ENCODE measurements around the gene SPATS2L.

The SPATS2L gene

DNA sequence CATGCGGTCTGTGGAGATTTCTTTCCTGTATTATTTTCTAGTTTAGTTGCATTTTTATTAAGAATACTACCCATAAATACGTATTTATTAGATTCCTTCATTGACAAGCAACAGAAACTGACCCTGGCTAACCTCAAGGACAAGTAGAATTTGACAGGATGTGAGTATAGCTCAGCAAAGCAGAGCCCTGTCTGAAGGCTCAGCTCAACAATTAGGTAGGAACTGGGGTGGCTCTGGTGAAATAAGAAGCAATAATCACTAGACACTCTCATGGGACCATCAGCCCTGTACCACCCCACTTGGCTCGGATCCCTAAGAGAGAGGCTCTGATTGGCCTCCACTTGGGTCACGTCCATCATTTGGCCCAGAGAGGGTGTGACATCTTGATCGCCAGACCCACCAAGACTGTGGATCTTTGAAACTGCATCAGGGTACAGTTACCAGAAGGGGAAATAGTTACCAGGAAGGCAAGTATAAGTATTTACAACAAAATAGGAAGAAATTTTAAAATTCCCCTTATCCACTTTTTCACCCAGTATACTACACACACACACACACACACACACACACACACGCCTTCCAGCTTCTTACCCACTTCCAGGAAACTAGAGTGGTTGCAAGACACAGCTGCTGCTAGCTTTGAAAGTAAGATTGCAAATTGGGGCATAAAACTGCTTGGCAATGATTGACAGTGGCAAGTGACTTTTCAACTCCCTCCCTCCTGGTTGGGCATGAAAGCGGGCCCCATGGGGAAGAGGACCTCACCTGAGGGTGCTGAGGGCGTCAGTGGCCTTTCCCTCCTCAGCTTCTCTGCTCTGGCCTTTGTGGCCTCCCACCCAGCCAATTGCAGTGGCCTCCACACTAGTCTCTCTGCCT is 161.6 kb downstream of the SPATS2L start:
- DNase-seq (ENCODE audit: low read depth) = no peak

DNA sequence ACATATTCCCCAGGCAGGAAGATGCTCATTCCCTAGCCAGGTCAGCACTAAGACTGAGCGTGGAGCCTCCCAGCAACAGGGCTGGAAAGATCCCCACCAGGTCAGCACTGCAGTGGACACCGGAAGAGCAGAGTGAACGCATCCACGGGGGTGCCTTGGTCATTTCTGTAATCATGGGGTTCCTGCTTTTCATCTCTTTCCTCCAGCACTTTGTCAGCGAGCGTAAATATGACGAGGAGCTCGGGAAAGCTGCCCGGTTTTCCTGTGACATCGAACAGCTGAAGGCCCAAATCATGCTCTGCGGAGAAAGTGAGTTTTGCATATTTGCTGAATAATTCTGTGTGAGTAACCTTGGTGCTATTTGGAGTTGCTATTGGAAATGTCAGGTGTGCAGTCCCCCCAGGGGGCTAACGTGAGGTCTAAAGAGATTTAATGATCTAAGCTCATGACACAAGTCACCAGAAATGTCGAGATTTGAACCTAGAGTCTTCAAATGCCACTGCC is 163.3 kb downstream of the SPATS2L start:
- DNase-seq (ENCODE audit: low read depth) = no peak

DNA sequence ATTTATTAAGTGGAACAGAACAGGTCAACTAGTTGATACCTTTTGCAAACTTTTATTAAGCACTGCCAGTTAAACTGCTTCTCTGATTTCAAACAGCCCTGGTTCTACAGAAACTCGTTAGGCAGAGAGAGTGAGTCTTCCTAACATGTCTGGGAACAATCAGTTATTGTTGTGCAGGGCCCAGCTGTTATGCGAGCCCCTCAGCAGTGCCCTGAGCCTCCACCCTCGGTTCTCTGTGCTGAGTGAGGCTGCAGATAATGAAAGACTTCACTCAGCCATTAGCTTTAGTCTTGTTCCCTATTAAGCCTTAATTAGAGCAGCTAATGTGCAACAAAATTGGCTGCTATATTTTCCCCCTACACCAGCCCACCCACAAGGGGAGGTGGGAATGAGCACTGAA is 163.7 kb downstream of the SPATS2L start:
- no peak for DNase-seq (ENCODE audit: low read depth)

DNA sequence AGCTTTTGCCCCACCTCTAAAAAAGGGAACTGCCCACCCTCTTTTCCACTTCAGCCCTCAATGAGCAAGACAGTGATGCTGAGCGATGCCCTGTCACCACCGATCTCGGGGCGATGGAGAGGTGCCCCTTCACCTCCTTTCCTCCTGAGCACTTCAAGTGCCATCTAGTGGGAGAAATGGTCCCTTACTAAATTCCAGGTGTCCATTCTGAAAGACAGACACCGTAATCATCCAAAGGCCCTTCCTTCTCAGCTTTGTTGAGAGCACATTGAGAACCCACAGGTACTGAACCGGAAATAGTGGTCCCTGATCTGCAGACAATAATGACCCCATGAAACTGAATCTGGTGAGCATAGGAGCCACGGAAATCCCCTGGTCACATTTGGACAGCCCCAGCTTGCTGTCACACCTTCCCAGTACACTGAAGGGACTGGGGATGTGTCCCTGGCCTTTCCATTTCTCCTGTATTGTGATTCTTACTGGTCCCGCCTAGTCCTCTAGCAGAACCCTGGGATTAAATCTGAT is 164.9 kb downstream of the SPATS2L start:
- DNase-seq (ENCODE audit: low read depth) = no peak

DNA sequence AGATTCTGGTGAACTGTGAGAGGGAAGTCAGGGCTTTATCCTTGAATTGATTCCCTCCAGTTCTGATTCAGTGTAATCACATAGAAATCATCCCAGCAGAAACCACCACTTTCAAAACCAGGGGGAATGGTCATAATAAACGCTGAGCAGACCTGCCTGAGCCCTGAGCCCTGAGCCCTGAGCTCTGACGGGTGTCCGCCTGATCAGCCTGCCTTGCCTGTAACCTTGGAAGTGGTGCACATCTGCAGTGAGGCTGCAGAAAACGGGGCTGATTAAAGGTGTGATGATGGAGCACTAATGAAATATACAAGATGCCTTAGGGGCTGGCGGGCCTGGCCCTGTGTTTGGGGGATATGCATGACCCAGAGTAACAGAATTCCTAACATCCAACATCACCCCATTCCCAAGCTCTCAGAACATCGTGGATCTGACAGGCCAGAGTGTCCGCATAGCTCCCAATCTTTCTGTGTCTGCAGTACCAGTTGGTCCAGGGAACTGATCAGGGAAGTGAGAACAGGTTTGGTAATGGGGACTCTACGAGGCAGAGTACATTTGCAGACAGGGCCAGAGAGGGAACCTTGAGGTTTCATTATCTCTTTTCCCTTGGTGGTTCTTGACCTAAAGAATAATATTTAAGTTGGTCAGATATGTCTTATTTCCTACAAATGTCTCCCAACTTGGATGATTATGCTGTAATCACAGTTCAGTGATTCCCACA is 165.6 kb downstream of the SPATS2L start:
- DNase-seq (ENCODE audit: low read depth) = no peak

DNA sequence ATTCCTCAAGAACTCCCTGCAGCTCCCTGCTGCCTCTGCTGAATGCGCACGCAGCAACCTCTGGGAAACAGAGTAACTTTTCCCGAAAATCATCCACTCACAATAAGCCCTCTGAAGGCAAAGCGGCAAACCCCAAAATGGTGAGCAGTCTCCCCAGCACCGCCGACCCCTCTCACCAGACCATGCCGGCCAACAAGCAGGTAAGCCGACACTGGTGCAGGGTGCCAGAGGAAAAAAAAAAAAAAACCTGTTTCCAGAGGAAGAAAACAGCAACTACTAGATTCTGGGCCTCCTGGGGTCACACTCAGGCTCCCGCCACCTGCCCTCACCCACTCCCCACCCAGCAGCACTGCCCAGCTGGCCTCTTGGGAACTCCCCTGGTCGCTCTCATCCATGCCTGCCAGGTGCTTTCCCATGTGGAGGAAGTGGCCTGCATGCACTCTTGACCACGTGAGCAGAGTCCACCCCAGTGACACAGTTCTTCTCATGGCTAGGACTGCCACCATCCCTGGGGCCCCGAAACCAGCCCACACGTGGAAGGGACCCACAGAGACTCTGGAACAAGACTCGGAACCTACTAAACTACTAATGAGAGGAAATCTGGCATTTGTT is 166.5 kb downstream of the SPATS2L start:
- no peak for DNase-seq (ENCODE audit: low read depth)

DNA sequence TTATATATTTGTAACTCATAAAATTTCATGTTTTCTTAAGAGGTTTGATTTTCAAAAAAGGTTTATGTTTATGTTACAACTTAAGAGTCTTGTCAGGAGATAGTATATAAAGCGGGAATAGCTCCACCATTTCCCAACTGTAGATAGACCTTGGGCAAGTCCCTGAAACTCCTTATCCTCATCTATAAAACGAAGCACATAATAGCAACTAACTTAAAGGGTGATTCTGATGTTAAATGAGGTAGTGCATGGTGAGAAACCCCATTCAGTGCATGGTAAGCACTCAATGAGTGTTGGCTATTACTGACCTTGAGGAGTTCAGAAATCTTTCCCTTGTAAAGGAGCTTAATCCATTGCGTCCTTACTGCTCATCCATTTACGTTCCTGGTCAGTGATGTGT is 169.3 kb downstream of the SPATS2L start:
- no peak for DNase-seq (ENCODE audit: low read depth)

DNA sequence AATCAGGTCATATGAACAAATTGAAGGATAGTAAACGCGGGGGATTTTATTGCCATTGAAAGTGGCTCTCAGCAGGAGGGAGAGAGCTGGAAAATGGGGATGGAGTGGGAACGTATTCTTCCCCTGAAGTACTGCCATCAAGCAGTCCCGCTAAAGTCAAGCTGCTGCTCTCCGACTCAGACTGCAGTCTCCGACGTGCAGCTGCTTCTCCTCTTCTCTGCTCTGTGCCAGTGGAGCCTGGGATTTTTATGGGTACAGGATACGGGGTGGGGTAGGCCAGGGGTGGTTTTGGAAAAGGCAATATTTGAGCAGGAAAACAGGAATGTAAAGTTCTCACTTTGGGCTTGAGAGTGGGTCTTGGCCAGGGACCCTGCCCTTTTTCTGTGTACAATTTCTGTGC is 170.3 kb downstream of the SPATS2L start:
- no peak for DNase-seq (ENCODE audit: low read depth)

DNA sequence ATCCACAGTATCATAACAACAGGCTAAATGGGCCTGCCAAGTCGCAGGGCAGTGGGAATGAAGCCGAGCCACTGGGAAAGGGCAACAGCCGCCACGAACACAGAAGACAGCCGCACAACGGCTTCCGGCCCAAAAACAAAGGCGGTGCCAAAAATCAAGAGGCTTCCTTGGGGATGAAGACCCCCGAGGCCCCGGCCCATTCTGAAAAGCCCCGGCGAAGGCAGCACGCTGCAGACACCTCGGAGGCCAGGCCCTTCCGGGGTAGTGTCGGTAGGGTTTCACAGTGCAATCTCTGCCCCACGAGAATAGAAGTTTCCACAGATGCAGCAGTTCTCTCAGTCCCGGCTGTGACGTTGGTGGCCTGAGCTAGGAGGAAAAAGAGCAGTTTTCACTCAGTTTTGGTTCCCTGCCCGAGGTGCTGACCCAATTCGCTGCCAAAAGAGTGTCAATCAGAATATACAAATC is 171.2 kb downstream of the SPATS2L start:
- DNase-seq (ENCODE audit: low read depth) = no peak

DNA sequence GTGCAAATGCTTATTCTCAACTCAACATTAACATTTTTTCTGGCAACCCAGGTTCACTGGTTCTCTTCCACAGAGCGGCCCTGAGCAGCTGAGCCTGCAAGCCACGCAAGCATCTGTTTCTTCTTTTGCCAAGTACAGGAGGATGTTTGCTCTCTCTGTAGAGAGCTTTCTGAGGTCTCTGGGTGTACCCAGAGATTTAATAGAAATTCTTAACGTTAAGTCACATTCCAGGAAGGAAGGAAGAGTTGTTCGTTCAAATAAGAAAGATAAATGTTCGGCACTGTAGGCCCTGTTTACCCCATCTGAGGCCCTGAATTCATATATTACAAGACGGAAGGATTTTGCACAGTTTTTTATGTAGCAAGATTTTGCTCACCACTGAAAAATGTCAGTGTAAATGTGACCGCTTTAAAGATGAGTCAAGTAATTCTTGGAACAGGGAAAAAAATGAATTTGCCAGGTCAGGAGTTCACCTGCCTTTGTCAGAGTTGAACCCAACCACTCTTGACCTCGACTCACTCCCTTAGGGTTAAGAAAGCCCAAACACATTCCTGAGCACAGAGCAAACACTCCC is 173.3 kb downstream of the SPATS2L start:
- no peak for DNase-seq (ENCODE audit: low read depth)

DNA sequence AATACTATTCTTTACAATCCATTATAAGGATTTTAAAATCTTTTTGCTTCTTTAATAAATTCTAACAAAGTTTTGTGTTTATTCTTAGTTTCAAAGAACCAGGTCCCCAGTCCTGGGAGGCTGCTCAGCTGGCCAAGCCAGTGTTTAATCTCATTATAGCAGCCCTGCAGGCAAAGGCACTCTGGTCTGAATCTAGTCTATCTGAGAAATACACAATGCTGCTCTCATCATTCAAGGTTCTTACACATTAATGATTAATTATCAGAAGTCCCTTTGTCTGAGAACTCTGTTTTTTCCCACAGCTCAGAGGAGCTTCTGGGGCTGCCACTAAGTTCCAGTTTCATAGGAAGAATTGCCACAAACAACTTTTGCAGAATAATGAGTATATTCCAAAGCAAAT is 175.7 kb downstream of the SPATS2L start:
- DNase-seq (ENCODE audit: low read depth) = no peak

DNA sequence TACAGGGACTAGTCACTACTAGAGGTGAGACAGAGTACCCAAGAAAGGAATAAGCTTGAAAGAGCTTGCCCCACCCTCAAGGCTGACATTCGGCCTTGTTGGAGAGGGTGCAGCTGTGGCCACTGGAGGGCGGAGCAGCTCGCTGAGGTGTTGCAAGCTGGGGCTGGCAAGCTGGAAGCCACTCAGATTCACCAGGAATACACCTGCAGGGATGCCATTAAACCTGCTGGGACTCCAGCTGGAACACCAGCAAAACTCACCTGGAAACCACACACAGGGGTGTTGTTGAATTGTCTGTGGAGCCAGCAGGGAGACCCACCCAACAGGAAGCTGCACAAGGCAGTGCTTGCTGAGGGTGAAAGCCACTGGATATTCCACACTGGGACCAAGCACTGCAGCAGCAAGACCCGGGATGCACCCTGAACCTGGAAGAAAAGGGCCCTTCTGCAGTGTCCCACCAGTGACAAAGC is 177.3 kb downstream of the SPATS2L start:
- no peak for DNase-seq (ENCODE audit: low read depth)

DNA sequence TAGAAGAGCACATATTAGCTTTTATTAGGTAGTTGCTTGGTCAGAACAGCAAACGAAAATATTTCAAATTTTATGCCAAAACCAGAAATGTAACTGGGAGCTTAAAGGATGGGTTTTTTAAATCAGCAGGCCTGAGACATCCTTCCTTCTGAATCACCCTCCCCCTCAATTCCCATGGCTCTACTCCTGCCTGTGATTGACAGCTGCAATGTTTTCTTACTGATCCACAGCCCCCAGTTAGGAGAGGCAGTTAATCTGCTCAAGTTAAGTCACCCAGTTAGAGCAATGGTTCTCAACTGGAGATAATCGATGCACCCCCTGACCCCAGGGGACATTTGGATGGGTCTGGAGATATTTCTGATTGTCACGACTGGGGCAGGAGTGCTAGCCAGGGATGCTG is 178.4 kb downstream of the SPATS2L start:
- no peak for DNase-seq (ENCODE audit: low read depth)

DNA sequence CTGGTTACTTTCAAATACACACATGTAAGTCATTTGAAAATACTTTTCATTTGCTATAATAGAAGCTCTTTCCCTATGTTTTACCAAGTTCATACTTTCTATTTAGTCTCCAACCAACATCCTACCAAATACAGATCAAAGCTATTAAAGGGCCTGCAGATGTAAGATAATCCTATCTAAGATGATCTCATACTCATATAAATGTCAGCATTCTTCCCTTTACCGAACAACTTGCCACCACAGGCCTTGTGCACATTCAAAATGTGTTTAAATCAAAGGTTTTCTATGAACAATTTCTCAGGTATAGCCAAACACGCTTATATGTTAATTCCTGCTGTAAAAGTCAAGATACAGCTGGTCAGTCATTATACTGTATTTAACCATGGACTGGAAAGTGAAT is 180.0 kb downstream of the SPATS2L start:
- DNase-seq (ENCODE audit: low read depth) = no peak

DNA sequence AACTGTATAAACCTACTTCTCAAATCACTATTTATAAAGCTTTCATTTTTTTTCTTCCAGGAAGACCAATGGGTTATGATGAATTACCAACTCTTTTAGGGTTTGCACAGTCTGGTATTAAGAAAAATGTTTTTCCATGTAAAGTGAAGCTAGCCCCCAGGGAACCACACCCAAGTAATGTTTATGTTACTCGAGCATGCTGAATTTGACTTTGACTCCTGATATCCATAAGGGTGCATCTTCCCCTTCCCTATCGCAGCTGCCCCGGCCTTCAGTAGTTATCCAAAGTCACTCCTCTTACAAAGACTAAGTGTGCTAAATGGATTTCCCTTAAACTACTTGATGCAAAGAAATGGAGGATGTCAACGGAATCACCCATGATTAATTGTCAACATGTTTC is 181.7 kb downstream of the SPATS2L start:
- no peak for DNase-seq (ENCODE audit: low read depth)

DNA sequence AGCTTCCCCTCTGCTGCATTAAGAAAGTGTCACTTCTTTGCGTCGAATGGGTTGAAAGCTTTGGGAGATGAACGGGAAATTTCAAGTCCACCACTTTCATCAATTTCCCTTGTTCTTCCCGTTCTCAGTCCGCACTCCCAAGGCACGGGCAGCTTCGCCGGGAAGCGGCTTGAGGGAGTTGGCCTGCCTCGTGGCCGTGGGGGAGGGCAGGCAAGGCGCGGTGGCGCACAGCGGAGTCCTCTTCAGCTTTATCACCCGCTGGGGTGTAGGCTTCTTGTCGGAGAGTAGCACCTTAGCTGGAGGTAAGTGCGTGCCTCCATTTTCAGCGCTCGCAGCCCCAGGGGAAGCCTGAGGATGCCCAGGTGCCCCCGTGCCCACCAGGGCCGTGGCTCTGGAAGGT is 183.5 kb downstream of the SPATS2L start:
- no peak for DNase-seq (ENCODE audit: low read depth)

DNA sequence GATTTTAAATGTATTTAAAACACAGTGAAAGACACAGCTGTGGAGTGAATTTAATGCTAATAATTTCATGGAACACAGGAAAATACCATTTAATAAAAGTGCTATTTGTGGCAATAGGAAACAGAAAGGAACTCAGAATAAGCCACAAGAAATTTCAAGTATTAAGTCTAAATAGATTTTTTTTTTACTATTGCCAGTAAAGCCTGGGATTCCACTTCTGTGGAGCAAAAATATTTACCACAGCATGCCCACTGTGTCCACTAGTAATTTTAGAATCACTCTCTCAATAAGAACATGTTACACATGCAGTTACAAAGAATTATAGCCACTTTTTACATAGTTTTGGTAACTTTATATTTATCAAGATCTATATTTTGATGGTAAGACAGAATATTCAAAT is 186.2 kb downstream of the SPATS2L start:
- DNase-seq (ENCODE audit: low read depth) = no peak

DNA sequence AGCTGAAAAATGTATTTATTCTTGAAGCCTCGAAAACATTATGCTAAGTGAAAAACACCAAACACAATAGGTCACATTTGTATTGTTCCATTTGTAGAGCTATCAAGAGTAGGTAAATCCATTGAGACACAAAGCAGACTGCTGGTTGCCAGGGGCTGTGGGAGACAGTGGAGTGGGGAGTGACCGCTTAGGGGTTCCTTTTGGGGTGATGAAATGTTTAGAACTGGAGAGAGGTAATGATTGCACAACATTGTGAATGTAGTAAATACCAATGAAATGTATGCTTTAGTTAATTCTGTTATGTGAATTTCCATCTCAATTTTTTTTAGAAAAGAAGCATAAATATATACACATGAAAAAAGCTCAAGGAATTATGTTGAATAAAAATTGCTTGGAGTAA is 187.6 kb downstream of the SPATS2L start:
- no peak for DNase-seq (ENCODE audit: low read depth)

DNA sequence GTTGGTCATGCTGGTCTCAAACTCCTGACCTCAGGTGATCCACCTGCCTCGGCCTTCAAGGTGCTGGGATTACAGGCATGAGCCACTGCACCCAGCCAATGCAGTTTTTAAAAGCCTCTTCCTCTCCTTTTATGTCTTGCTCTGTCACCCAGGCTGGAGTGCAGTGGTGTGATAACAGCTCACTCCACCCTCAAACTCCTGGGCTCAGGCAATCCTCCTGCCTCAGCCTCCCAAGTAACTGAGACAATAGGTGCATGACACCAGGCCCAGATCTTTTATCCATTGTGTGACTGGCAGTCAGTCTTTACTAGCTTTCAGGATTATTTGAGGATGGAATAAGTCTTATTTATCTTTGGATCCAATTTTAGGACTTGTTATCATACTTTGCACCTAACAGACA is 190.2 kb downstream of the SPATS2L start:
- no peak for DNase-seq (ENCODE audit: low read depth)

DNA sequence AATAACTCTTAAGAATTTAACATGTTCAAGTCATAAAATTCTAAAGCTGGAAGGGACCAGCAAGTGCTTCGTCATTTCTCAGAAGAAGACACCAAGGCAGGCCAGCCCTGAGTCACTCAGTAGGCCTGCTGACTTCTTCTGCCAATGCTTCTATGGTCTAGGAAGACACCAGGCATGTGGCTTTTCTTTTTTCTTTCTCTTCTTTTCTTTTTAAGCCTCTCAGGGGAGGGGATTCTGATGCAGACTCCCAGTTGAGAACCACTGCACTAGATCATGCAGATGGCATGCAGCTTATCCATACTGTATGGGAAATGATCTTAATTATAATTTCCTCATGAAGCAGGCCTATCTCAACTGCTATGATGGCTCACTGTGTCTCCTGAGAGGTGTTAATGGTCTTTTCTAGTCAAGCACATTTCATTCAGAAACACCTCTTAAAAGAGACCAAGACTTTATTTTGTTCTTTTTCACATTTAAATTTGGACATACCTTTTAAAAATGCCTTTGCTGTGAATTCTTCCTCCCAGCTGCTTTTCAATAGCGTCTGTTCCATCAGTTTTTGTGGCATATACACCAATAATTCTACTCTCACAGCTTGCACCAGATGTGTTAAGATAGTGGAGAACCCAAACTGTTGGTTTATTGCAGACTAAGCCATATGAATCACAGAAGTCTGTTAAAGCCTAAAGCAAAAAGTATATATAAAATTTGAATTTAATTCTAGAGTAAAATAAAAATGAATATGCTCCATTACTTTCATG is 192.1 kb downstream of the SPATS2L start:
- no peak for DNase-seq (ENCODE audit: low read depth)

DNA sequence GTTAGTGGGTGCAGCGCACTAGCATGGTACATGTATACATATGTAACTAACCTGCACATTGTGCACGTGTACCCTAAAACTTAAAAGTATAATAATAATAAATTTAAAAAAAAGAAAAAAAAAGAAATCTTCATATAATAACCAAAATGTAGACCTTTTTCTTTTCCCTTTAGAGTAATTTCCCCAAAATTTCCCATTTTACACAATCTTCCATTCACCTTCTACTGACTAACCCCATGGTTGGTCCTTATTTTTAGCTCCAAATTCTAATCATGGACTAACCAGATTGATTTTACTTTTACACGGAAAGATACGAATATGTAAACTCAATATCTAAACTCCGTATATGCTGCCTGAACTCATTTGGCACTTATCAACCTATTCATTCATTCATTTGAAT is 195.7 kb downstream of the SPATS2L start:
- DNase-seq (ENCODE audit: low read depth) = no peak

Data from stimulated activated CD8-positive, alpha-beta memory T cell treated with anti-CD3 and anti-CD28 coated beads, Interleukin-12 subunit alpha, Interleukin-12 subunit beta, amount 100 ng/mL, for 4 hours (primary cell).